HG02943 (cell line): ENCODE measurements around the gene MFF.

ENCODE experiments used
- ATAC-seq: cut with Tn5 transposase; IDR thresholded peaks from one replicate; pipeline ENCODE4 v1.9.1; 2021; ENCODE audit warnings: mild to moderate bottlenecking, low read depth, moderate library complexity; ENCODE audit not compliant: unreplicated experiment

The MFF gene

GRCh38 chr2:227404585-227405271, 79.7 kb downstream of the MFF start:
- ATAC-seq = no peak

- ATAC-seq = no peak
Measured at GRCh38 chr2:227406177-227407031, 81.4 kb downstream of the MFF start.
